Measurements from ENCODE around the gene FILIP1L.

FILIP1L gene

GRCh38 chr3:99874237-99875002 is 239.9 kb downstream of the FILIP1L start:
- peak overlapping the region; percentile 88 for H3K4me3 ChIP-seq (ENCODE audit: low read depth, low read length)
- no peak for TF ChIP-seq CTCF (IDR thresholded peaks at IDR 0.05; ENCODE audit: low read depth, low read length)

GRCh38 chr3:99873269-99874102 is 240.8 kb downstream of the FILIP1L start:
- H3K4me3 ChIP-seq (ENCODE audit: low read depth, low read length), result peak overlapping the region; percentile 88

GRCh38 chr3:99872923-99873254 is 241.4 kb downstream of the FILIP1L start:
- no peak for TF ChIP-seq CTCF (IDR thresholded peaks at IDR 0.05; ENCODE audit: low read depth, low read length)
- peak overlapping the region; percentile 88 for H3K4me3 ChIP-seq (ENCODE audit: low read depth, low read length)

More at GRCh38 chr3:99873269-99874102, 240.8 kb downstream of the FILIP1L start:
- TF ChIP-seq CTCF (IDR thresholded peaks at IDR 0.05; ENCODE audit: low read depth, low read length), result no peak

GRCh38 chr3:99871231-99872045 is 242.9 kb downstream of the FILIP1L start:
- TF ChIP-seq CTCF (IDR thresholded peaks at IDR 0.05; ENCODE audit: low read depth, low read length), result no peak
- peak overlapping the region; percentile 88 for H3K4me3 ChIP-seq (ENCODE audit: low read depth, low read length)

DNA sequence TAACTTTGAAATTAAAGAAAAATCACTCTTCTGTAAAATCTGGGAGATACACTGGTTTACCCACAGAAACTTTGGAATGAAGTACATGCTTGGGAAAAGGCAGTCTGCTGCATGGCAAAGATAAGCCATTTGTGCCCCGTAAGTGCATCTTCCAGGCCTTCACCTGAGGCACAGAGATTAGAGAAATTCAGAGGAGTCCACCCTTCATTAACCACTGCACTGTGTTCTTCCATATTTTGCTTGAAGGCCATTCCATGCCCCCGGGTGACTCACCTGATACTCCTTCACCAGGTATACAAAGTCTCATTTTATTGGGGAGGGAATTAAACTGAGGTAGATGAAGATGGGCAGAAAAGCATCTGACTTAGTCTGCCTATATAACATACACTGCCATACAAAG is 243.6 kb downstream of the FILIP1L start:
- TF ChIP-seq CTCF (IDR thresholded peaks at IDR 0.05; ENCODE audit: low read depth, low read length), result no peak
- H3K4me3 ChIP-seq (ENCODE audit: low read depth, low read length), result no peak overlapping the region

- no peak for TF ChIP-seq CTCF (IDR thresholded peaks at IDR 0.05; ENCODE audit: low read depth, low read length)
- no peak overlapping the region for H3K4me3 ChIP-seq (ENCODE audit: low read depth, low read length)
These were observed 244.7 kb downstream of the FILIP1L start for GRCh38 chr3:99869621-99870020.

All from WI38 (cell line).